Panc1 (cell line): ENCODE data around the gene DENND11. TPM values are rescaled to one million over a fixed set of nuclear protein-coding genes. Genes with fewer than 3 reads are reported as not detected.

ENCODE experiments used
- ATAC-seq: fragments of 200-7000 bp; cut with Tn5 transposase; 2 replicates; pipeline ENCODE4 v1.9.1; 2020; ENCODE audit warnings: mild to moderate bottlenecking, moderate library complexity
- Bru-seq: library from RNA; stranded (reverse); fragments of 400-500 nt; gene quantifications from one replicate; lab custom pipeline; 2021; lab: Mats Ljungman, UMichigan
- BruChase-seq, 2 experiments: library from RNA; stranded (reverse); fragments of 400-500 nt; gene quantifications; one replicate each; lab custom pipeline; 2021; lab: Mats Ljungman, UMichigan
- BruUV-seq: library from RNA; stranded (reverse); fragments of 400-500 nt; replicated peaks from 2 replicates; lab custom pipeline; 2021; lab: Mats Ljungman, UMichigan
- CTCF ChIA-PET: fragments of 300-600 bp; sonication (Branson Sonifier 250); formaldehyde crosslinking; loops from one replicate; lab custom pipeline; 2022; ENCODE audit warnings: antibody characterized with exemption; lab: Charles Lee
- POLR2A ChIA-PET: fragments of 300-600 bp; sonication (Branson Sonifier 250); formaldehyde crosslinking; loops from one replicate; lab custom pipeline; 2022; ENCODE audit warnings: antibody characterized with exemption; lab: Charles Lee
- DNase-seq: peaks from one replicate; pipeline ENCODE4 v3.0.0-alpha.2; 2010; ENCODE audit warnings: low read depth, low spot score
- H3K27ac ChIP-seq: 2 replicates; pipeline ENCODE4 v1.5.1; 2011; ENCODE audit warnings: mild to moderate bottlenecking, low read length, inconsistent platforms
- H3K27me3 ChIP-seq: fragments of 200-500 bp; sonication (Bioruptor generic); 2 replicates; pipeline ENCODE4 v1.6.0; 2014; ENCODE audit warnings: low read length, inconsistent platforms; ENCODE audit not compliant: control insufficient read depth, insufficient read depth
- H3K36me3 ChIP-seq: fragments of 200-500 bp; sonication (Bioruptor generic); 2 replicates; pipeline ENCODE4 v1.5.1; 2014; ENCODE audit warnings: inconsistent platforms, mild to moderate bottlenecking, low read length, moderate library complexity; ENCODE audit not compliant: control insufficient read depth, insufficient read depth
- H3K4me1 ChIP-seq: 2 replicates; pipeline ENCODE4 v1.5.1; 2011; ENCODE audit warnings: inconsistent platforms, mild to moderate bottlenecking, low read length, moderate library complexity; ENCODE audit not compliant: control insufficient read depth, insufficient read depth
- H3K4me3 ChIP-seq, 2 experiments: 2 replicates each; pipeline ENCODE4 v1.5.1; 2011 to 2012; ENCODE audit warnings: low read depth in 2 of 2, low read length in 2 of 2, mild to moderate bottlenecking in 2 of 2, inconsistent platforms in 1 of 2, moderate library complexity in 1 of 2
- H3K9me3 ChIP-seq: fragments of 200-500 bp; sonication (Bioruptor generic); 2 replicates; pipeline ENCODE4 v1.5.1; 2014; ENCODE audit warnings: low read depth, mild to moderate bottlenecking, inconsistent platforms, low read length, moderate library complexity; ENCODE audit not compliant: control insufficient read depth, insufficient read depth
- POLR2AphosphoS5 ChIP-seq: IDR thresholded peaks from 2 replicates; pipeline ENCODE4 v1.6.1; 2012; ENCODE audit warnings: mild to moderate bottlenecking, low read depth, low read length, moderate library complexity
- REST ChIP-seq, 2 experiments: IDR thresholded peaks; 2 replicates each; pipeline ENCODE4 v1.6.1; 2011 to 2012; ENCODE audit warnings: low read depth in 2 of 2, control low read depth in 1 of 2, low read length in 1 of 2, mild to moderate bottlenecking in 1 of 2, moderate library complexity in 1 of 2; ENCODE audit not compliant: insufficient read depth in 1 of 2
- SIN3A ChIP-seq: IDR thresholded peaks from 2 replicates; pipeline ENCODE4 v1.6.1; 2012; ENCODE audit warnings: low read depth, mild to moderate bottlenecking, low read length, moderate library complexity, borderline replicate concordance; ENCODE audit not compliant: insufficient read depth
- TCF7L2 ChIP-seq: IDR thresholded peaks from 2 replicates; pipeline ENCODE4 v1.6.1; 2011; ENCODE audit warnings: mild to moderate bottlenecking, low read depth, low read length, inconsistent platforms
- in situ Hi-C: cut with HindIII; loops from 2 replicates; pipeline ENCODE4 v1.10.0; 2016; ENCODE audit warnings: low sequenced_read_pairs, low pct_unique_long_range_greater_than_20kb
- intact Hi-C: fragments of 100-400 bp; cut with micrococcal nuclease; formaldehyde crosslinking; loops from one replicate; pipeline ENCODE4 v1.10.0; 2022; ENCODE audit not compliant: unreplicated experiment
- long read RNA-seq: library from polyadenylated mRNA; unstranded; transcript quantifications from one replicate; pipeline ENCODE4 v2.0.0, GENCODE V29; 2021; ENCODE audit not compliant: unreplicated experiment
- polyA plus RNA-seq: library from polyadenylated mRNA; unstranded; fragments of >200 nt; gene quantifications from one replicate; pipeline ENCODE4 v1.2.1, GENCODE V29; 2012; ENCODE audit warnings: missing spikeins; ENCODE audit not compliant: insufficient read length
- total RNA-seq: library from RNA; stranded (reverse); gene quantifications from one replicate; pipeline ENCODE4 v1.2.1, GENCODE V29; 2021; ENCODE audit not compliant: unreplicated experiment
- TF ChIP-seq, protein P1 (sequence below): fragments of 450-650 bp; IDR thresholded peaks from 2 replicates; pipeline ENCODE4 v1.5.1; 2017; ENCODE audit warnings: mild to moderate bottlenecking

DENND11 gene, protein sequence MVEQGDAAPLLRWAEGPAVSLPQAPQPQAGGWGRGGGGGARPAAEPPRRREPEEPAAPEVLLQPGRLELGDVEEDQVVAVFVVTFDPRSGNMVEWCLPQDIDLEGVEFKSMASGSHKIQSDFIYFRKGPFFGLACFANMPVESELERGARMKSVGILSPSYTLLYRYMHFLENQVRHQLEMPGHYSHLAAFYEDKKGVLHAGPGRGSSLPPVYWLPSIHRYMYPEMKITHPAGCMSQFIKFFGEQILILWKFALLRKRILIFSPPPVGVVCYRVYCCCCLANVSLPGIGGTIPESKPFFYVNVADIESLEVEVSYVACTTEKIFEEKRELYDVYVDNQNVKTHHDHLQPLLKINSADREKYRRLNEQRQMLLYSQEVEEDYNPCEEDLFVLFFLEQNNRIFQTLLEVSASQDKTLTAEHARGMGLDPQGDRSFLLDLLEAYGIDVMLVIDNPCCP
- 10.4 TPM for total RNA-seq
- polyA plus RNA-seq, result 7.5 TPM
- percentile 56 among the genes with signal in this experiment for Bru-seq, nascent RNA
- BruChase-seq, experiment 1, labeled RNA remaining after a 2-hour chase, result percentile 65 among the genes with signal in this experiment
- percentile 76 among the genes with signal in this experiment for BruChase-seq, experiment 2, labeled RNA remaining after a 6-hour chase
- long read RNA-seq, full-length matches to known transcripts, result 12 of 21 reads
- long read RNA-seq, partial matches to known transcripts, result 8 of 21 reads
- long read RNA-seq, other reads (novel, unspliced or antisense), result 1 of 21 reads

GRCh38 chr7:141702047-141702567, at the start of gene DENND11:
Gene DENND11 (minus strand): TSS chr7:141702166. CDS start chr7:141702153, 13 bp downstream.
- no peak within 1 kb of the TSS for H3K27ac ChIP-seq
- H3K4me1 ChIP-seq, result peaks cover 3% of the 10 kb centered on the region; the same call in 1 of the 2 replicates
- intact Hi-C loops, result no loop called here
- no peaks in the 10 kb centered on the region for H3K36me3 ChIP-seq
- BruUV-seq, result no TSS peak
- DNase-seq (no peak), ATAC-seq (peak; percentile 94)
- H3K4me3 ChIP-seq, result peak within 1 kb of the TSS; percentile 57 to 67
- ChIA-PET CTCF (no interaction called here), POLR2A (no interaction called here)
- in situ Hi-C loops, result no loop called here
- H3K9me3 ChIP-seq, result no peaks in the 10 kb centered on the region
- H3K27me3 ChIP-seq, result peaks cover 10% of the 10 kb centered on the region
- TF ChIP-seq REST (IDR thresholded peaks at IDR 0.05; ENCODE audit: insufficient read depth in 1 of 2, low read depth in 2 of 2, low read length in 1 of 2) (no peak), POLR2AphosphoS5 (no peak), TCF7L2 (no peak), SIN3A (no peak)
- TF ChIP-seq, protein P1, sequence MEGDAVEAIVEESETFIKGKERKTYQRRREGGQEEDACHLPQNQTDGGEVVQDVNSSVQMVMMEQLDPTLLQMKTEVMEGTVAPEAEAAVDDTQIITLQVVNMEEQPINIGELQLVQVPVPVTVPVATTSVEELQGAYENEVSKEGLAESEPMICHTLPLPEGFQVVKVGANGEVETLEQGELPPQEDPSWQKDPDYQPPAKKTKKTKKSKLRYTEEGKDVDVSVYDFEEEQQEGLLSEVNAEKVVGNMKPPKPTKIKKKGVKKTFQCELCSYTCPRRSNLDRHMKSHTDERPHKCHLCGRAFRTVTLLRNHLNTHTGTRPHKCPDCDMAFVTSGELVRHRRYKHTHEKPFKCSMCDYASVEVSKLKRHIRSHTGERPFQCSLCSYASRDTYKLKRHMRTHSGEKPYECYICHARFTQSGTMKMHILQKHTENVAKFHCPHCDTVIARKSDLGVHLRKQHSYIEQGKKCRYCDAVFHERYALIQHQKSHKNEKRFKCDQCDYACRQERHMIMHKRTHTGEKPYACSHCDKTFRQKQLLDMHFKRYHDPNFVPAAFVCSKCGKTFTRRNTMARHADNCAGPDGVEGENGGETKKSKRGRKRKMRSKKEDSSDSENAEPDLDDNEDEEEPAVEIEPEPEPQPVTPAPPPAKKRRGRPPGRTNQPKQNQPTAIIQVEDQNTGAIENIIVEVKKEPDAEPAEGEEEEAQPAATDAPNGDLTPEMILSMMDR, result no peak

GRCh38 chr7:141748396-141748795, 46.4 kb upstream of the DENND11 start:
- no peak for ATAC-seq
- no peaks in the 10 kb centered on the region for H3K27me3 ChIP-seq
- no peak overlapping the region for H3K4me3 ChIP-seq
- DNase-seq, result no peak
- H3K27ac ChIP-seq, result no peak overlapping the region
- intact Hi-C loops, result no loop called here
- ChIA-PET POLR2A (interaction anchor here (0.6 kb wide), 1 partner anchor 14 kb away, joined by 3 read pairs; no protein-coding TSS in a partner anchor), CTCF (no interaction called here)
- peaks cover 60% of the 10 kb centered on the region for H3K36me3 ChIP-seq
- in situ Hi-C loops, result no loop called here
- BruUV-seq, result no TSS peak
- no peaks in the 10 kb centered on the region for H3K4me1 ChIP-seq
- peaks cover 23% of the 10 kb centered on the region for H3K9me3 ChIP-seq
- no peak for TF ChIP-seq REST (IDR thresholded peaks at IDR 0.05; ENCODE audit: insufficient read depth in 1 of 2, low read depth in 2 of 2, low read length in 1 of 2)
- TF ChIP-seq, protein P1, result no peak
- no peak for TF ChIP-seq TCF7L2
- no peak for TF ChIP-seq POLR2AphosphoS5
- TF ChIP-seq SIN3A, result no peak
